Measurements from ENCODE around the gene MYH6.
A peak's percentile ranks its signal among the peaks of the same experiment; 100 is the strongest.
"Not testable (repeated sequence)": the region's sequence is repeated elsewhere in the genome, so short reads cannot be mapped to it uniquely, and the experiment has no call there.

The MYH6 gene

DNA sequence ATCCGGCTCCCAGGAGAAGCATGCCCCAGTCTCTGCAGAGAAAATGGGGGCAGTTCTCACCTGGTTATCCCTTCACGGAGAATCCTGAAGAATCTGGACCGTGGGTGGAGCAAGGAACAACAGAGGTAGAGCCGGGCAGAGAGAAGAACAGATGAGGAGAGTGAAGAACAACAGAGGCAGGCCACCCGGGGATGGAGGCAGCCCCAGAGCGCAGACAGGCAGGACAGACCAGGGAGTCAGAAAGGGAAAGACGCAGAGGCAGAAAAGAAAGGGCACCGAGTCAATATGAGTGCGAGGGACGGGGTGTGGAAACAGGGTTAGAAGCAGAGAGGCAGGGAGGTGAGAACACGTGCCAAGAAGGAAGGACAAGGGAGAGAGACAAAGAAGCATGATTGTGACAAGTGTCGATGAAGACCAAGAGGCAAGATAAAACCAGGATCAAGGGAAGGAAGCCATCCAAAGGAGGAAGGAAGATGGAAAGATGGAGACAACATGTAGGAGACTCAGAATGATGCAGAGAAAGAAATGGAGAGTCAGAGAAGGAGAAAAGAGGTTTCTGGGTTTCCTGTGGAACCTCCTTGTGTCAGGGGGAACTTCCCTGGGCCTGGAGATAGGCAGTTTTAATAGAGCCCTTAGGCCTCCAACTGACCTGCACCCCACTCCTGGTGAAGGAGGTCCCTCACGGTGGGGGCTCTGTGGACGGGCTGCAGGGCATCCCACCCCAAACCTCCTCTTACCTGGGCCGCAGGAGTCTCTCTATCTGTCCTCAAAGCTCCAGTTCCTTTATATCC, at the start of gene MYH6:
Gene MYH6 (minus strand): TSS at position 758 of the 791 bp plus-strand sequence. CDS start 1,050 bp downstream, outside the sequence.
- Histone ChIP-seq H2AFZ (ENCODE audit: low read length) (no peak within 1 kb of the TSS), H4K20me1 (ENCODE audit: insufficient read depth, low read length) (no peaks in the 10 kb centered on the region)
- TF ChIP-seq, protein P1, sequence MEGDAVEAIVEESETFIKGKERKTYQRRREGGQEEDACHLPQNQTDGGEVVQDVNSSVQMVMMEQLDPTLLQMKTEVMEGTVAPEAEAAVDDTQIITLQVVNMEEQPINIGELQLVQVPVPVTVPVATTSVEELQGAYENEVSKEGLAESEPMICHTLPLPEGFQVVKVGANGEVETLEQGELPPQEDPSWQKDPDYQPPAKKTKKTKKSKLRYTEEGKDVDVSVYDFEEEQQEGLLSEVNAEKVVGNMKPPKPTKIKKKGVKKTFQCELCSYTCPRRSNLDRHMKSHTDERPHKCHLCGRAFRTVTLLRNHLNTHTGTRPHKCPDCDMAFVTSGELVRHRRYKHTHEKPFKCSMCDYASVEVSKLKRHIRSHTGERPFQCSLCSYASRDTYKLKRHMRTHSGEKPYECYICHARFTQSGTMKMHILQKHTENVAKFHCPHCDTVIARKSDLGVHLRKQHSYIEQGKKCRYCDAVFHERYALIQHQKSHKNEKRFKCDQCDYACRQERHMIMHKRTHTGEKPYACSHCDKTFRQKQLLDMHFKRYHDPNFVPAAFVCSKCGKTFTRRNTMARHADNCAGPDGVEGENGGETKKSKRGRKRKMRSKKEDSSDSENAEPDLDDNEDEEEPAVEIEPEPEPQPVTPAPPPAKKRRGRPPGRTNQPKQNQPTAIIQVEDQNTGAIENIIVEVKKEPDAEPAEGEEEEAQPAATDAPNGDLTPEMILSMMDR (IDR thresholded peaks at IDR 0.05; ENCODE audit: low read length): no peak
- no peak for TF ChIP-seq EZH2 (IDR thresholded peaks at IDR 0.05; ENCODE audit: borderline replicate concordance, low read length)

GRCh38 chr14:23456883-23457586, 49.0 kb upstream of the MYH6 start:
- TF ChIP-seq, protein P1 (IDR thresholded peaks at IDR 0.05; ENCODE audit: low read length): peak; percentile 21; the same call in 1 of the 2 replicates
- H3K9me3 ChIP-seq (ENCODE audit: low read length); H3K27ac ChIP-seq (ENCODE audit: low read depth, low read length, poor library complexity, severe bottlenecking); H3K36me3 ChIP-seq (ENCODE audit: insufficient read depth, low read length); H3K4me3 ChIP-seq (ENCODE audit: low read depth, low read length, poor library complexity, severe bottlenecking); H3K79me2 ChIP-seq (ENCODE audit: insufficient read depth, low read length); H3K9ac ChIP-seq (ENCODE audit: low read length); H3F3A ChIP-seq (ENCODE audit: insufficient read depth, low read length); H4K20me1 ChIP-seq (ENCODE audit: insufficient read depth, low read length); H3K27me3 ChIP-seq (ENCODE audit: insufficient read depth, low read length); H3K4me2 ChIP-seq (ENCODE audit: low read length); H2AFZ ChIP-seq (ENCODE audit: low read length); H3K9me2 ChIP-seq (ENCODE audit: low read depth, low read length); H3K4me1 ChIP-seq (ENCODE audit: insufficient read depth, low read length, severe bottlenecking): not testable (repeated sequence)

More for the DNA sequence above, at the start of gene MYH6:
- no peaks in the 10 kb centered on the region for H3K9me2 ChIP-seq (ENCODE audit: low read depth, low read length)
- H3K36me3 ChIP-seq (ENCODE audit: insufficient read depth, low read length): no peaks in the 10 kb centered on the region
- no peak within 1 kb of the TSS for H3K4me3 ChIP-seq (ENCODE audit: low read depth, low read length, poor library complexity, severe bottlenecking)
- H3K27ac ChIP-seq (ENCODE audit: low read depth, low read length, poor library complexity, severe bottlenecking): no peak within 1 kb of the TSS
- H3K4me2 ChIP-seq (ENCODE audit: low read length): no peak within 1 kb of the TSS
- H3K4me1 ChIP-seq (ENCODE audit: insufficient read depth, low read length, severe bottlenecking): no peaks in the 10 kb centered on the region
- no peaks in the 10 kb centered on the region for H3K79me2 ChIP-seq (ENCODE audit: insufficient read depth, low read length)
- no peaks in the 10 kb centered on the region for H3F3A ChIP-seq (ENCODE audit: insufficient read depth, low read length)
- H3K9me3 ChIP-seq (ENCODE audit: low read length): no peaks in the 10 kb centered on the region
- peaks cover 9% of the 10 kb centered on the region; the same call in 1 of the 2 replicates for H3K27me3 ChIP-seq (ENCODE audit: insufficient read depth, low read length)
- H3K9ac ChIP-seq (ENCODE audit: low read length): no peak within 1 kb of the TSS

DNA sequence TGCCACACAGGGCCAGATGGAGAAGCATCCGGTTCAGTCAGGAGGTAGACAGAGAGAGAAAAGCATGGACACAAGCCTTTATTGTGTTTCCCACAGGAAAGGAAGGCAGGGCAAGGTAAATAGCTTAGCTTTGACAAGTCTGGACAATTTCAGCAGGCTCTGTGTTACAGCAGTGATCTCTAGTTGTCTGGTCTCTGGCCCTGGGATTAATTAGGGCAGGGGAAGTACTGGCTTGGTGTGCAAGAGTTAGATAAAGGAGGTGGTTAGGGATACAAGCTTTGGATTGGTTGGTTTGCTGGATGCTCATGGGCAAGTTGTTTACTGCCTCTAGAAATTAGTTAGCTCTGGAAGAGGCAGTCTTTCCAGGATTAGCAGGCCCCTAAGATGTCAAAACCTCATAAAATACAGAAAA, 46.4 kb upstream of the MYH6 start:
- H3K4me3 ChIP-seq (ENCODE audit: low read depth, low read length, poor library complexity, severe bottlenecking): no peak overlapping the region
- H3K27ac ChIP-seq (ENCODE audit: low read depth, low read length, poor library complexity, severe bottlenecking): no peak overlapping the region
- H2AFZ ChIP-seq (ENCODE audit: low read length): no peak overlapping the region
- no peaks in the 10 kb centered on the region for H3K79me2 ChIP-seq (ENCODE audit: insufficient read depth, low read length)
- 0 out of 2 replicates have a peak, but pooled peaks cover 4% of the 10 kb centered on the region for H3K9me3 ChIP-seq (ENCODE audit: low read length)
- H4K20me1 ChIP-seq (ENCODE audit: insufficient read depth, low read length): no peaks in the 10 kb centered on the region
- H3K4me1 ChIP-seq (ENCODE audit: insufficient read depth, low read length, severe bottlenecking): no peaks in the 10 kb centered on the region
- no peaks in the 10 kb centered on the region for H3K9me2 ChIP-seq (ENCODE audit: low read depth, low read length)
- no peak overlapping the region for H3K9ac ChIP-seq (ENCODE audit: low read length)
- H3F3A ChIP-seq (ENCODE audit: insufficient read depth, low read length): no peaks in the 10 kb centered on the region
- no peak overlapping the region for H3K4me2 ChIP-seq (ENCODE audit: low read length)
- H3K27me3 ChIP-seq (ENCODE audit: insufficient read depth, low read length): no peaks in the 10 kb centered on the region
- TF ChIP-seq EZH2 (IDR thresholded peaks at IDR 0.05; ENCODE audit: borderline replicate concordance, low read length): no peak
- TF ChIP-seq, protein P1 (IDR thresholded peaks at IDR 0.05; ENCODE audit: low read length): no peak
- no peaks in the 10 kb centered on the region for H3K36me3 ChIP-seq (ENCODE audit: insufficient read depth, low read length)
